Heart right ventricle (tissue), 16 donors: ENCODE data around the gene DOCK9. TPM values are rescaled to one million over a fixed set of nuclear protein-coding genes. Genes with fewer than 3 reads are reported as not detected.

Experiments
- ATAC-seq, 8 donors: fragments of 200-7000 bp; cut with Tn5 transposase; one replicate each; pipeline ENCODE4 v1.9.1; 2020; ENCODE audit warnings: mild to moderate bottlenecking in 8 of 8, moderate library complexity in 8 of 8, moderate number of reproducible peaks in 1 of 8
- DNase-seq, 2 donors: peaks; one replicate each; pipeline ENCODE4 v3.0.0-alpha.2; 2020
- H3K27ac ChIP-seq, 10 donors: fragments of 200-600 bp; sonication (generic) in 2 of 10; one replicate each; pipeline versions ENCODE4 v1.5.0 to v1.8.0; 2020 to 2022; ENCODE audit warnings: mild to moderate bottlenecking in 3 of 10
- H3K27me3 ChIP-seq, 7 donors: fragments of 200-600 bp; one replicate each; pipeline ENCODE4 v1.8.0; 2021 to 2022; ENCODE audit warnings: mild to moderate bottlenecking in 2 of 7
- H3K36me3 ChIP-seq, 9 donors: fragments of 200-600 bp; sonication (generic) in 1 of 9; one replicate each; pipeline versions ENCODE4 v1.5.0 to v1.8.0; 2020 to 2022; ENCODE audit warnings: mild to moderate bottlenecking in 2 of 9
- H3K4me1 ChIP-seq, 9 donors: fragments of 200-600 bp; sonication (generic) in 1 of 9; one replicate each; pipeline versions ENCODE4 v1.5.0 to v1.8.0; 2020 to 2022; ENCODE audit warnings: mild to moderate bottlenecking in 4 of 9
- H3K4me3 ChIP-seq, 10 donors: fragments of 200-600 bp; sonication (generic) in 2 of 10; one replicate each; pipeline versions ENCODE4 v1.5.0 to v1.8.0; 2020 to 2022; ENCODE audit warnings: mild to moderate bottlenecking in 7 of 10, moderate library complexity in 2 of 10
- H3K9me3 ChIP-seq, 11 donors: fragments of 200-600 bp in 10 of 11; sonication (generic) in 2 of 11; one replicate each; pipeline versions ENCODE4 v1.5.0 to v1.8.0; 2013 to 2022; ENCODE audit warnings: mild to moderate bottlenecking in 2 of 11, control low read depth in 1 of 11, moderate library complexity in 1 of 11
- WGBS, 2 donors: extraction: QIAGEN DNeasy Blood & Tissue Kit; methylation state at CpG; one replicate each; pipeline ENCODE4 v1.1.7; 2013; ENCODE audit warnings: inconsistent platforms in 1 of 2; 5-methylcytosine and 5-hydroxymethylcytosine counted together
- intact Hi-C, 10 donors: fragments of 100-400 bp; cut with DNase I; formaldehyde crosslinking; loops; one replicate each; pipeline versions ENCODE4 v1.11.1 to v1.14.2; 2022
- polyA plus RNA-seq, 2 donors: library from polyadenylated mRNA; stranded (reverse); fragments of 200-250 nt; gene quantifications; one replicate each; pipeline ENCODE4 v1.2.3, GENCODE V29; 2013
- total RNA-seq, 10 donors: library from RNA; stranded (reverse); fragmentation: NEBNext Ultra II Directional in 3 of 10; extraction: Animal tissue kit (Norgen Biotek cat#: 25700) in 3 of 10; gene quantifications; one replicate each; pipeline versions ENCODE4 v1.2.1 to v1.2.4, GENCODE V29; 2021 to 2023
- TF ChIP-seq, protein P1 (sequence below), 9 donors: fragments of 200-600 bp; sonication (generic) in 2 of 9; IDR thresholded peaks; one replicate each; pipeline versions ENCODE4 v1.5.0 to v1.8.0; 2021 to 2022; ENCODE audit warnings: antibody characterized with exemption in 9 of 9, mild to moderate bottlenecking in 5 of 9, moderate library complexity in 1 of 9
- donor health status: Arrhythmogenic right ventricular cardiomyopathy.
- donor health status: ischemic (EF 13 %, LVEDD 7.1; RV severe dilation, severe dysfunction).
- donor health status: healthy with polysubstance abuse.
- donor health status: DM: no; HTN: yes; CAD: no.
- donor health status: DM: no; HTN: no; CAD: no.
- donor health status: ischemic (EF 25% LVEDD 6.9; RV normal size, moderate dysfunction).
- donor health status: ischemic (EF 25% LVEDD 5.7; RV mildly dilated, moderate dysfunction).
- donor health status: healthy.
- donor health status: DM: yes; HTN: yes; CAD: no.
- donor health status: Ischemic cardiomyopathy.
- donor health status: ischemic (EF 35%, LVEDD 5.7; RV mildly dilated, moderate dysfunction).
- donor health status: nonischemic (EF 11% LVEDD 7.7; RV severe dilation, severe dysfunction).
- donor health status: DM: yes; HTN: yes; CAD: no.
- donor health status: PGD.
- donor health status: ischemic (EF 29% LVEDD 5.4; RV normal size, mild dysfunction).
- donor health status: nonischemic (EF 23%, LVEDD 6.1; RV moderate dilation, normal function).

Gene DOCK9
- total and polyA plus RNA-seq, 12 donors, result 31.6 to 73.7 (median 43.4) TPM

DNA sequence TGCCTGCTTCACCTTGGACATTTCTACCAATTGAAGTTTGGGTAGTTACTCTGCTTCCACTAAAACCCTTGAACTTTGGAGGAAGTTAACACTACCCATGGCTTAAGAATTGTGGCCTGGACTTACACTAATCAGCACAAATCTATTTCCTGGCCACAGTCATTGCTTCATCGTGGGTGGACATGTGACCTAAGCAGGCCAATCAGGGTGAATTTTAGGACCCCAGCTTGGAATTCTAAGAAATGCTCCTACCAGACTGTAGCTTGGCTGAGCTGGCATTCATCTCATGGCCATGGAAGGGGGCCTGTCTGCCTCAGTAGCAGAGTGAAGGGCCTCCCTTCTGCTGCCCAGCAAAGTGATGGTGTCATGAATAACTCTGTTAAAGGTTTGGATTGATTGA is 167.1 kb downstream of the DOCK9 start:
- peaks cover 0 to 64% (median 14%) of the 10 kb centered on the region in 9 donors for H3K36me3 ChIP-seq

DNA sequence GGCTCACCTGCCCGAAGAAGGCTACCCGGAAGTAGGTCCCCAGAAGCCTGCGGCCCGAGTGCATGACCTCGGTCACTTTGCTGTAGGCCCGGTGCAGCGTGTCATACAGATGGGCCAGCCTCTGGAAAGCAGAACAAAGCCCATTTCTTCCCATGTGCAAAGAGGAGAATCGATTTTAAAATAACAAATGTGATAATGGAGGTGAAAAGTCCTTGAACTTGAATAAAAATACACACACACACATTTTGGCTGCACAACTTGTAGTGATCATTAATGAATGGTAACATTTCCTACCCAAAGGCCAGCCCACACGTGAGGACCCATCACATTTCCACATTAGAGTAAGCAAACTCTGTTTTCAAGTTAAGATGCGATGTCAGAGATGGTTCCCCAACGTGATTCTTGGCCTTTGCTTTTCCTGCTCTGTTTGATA is 168.5 kb downstream of the DOCK9 start:
- peaks cover 0 to 71% (median 21%) of the 10 kb centered on the region in 9 donors for H3K36me3 ChIP-seq
- 90 to 91% methylated on average over 11 of the region's 11 CpGs for WGBS, 2 donors
- no peak for ATAC-seq

More for the DNA sequence above, 167.1 kb downstream of the DOCK9 start:
- H3K27ac ChIP-seq, result no peak overlapping the region
- DNase-seq, result no peak
- 76 to 89% methylated on average over 1 of the region's 1 CpG for WGBS, 2 donors
- H3K4me3 ChIP-seq, result no peak overlapping the region
- no peaks in the 10 kb centered on the region for H3K27me3 ChIP-seq
- ATAC-seq, result peak in 1 of 8 donors; percentile 8
- no peaks in the 10 kb centered on the region for H3K9me3 ChIP-seq
- intact Hi-C loops, result no loop called here
- TF ChIP-seq, protein P1, sequence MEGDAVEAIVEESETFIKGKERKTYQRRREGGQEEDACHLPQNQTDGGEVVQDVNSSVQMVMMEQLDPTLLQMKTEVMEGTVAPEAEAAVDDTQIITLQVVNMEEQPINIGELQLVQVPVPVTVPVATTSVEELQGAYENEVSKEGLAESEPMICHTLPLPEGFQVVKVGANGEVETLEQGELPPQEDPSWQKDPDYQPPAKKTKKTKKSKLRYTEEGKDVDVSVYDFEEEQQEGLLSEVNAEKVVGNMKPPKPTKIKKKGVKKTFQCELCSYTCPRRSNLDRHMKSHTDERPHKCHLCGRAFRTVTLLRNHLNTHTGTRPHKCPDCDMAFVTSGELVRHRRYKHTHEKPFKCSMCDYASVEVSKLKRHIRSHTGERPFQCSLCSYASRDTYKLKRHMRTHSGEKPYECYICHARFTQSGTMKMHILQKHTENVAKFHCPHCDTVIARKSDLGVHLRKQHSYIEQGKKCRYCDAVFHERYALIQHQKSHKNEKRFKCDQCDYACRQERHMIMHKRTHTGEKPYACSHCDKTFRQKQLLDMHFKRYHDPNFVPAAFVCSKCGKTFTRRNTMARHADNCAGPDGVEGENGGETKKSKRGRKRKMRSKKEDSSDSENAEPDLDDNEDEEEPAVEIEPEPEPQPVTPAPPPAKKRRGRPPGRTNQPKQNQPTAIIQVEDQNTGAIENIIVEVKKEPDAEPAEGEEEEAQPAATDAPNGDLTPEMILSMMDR (IDR thresholded peaks at IDR 0.05), result no peak
- H3K4me1 ChIP-seq, result peaks cover 0 to 11% (median 0%) of the 10 kb centered on the region in 9 donors

DNA sequence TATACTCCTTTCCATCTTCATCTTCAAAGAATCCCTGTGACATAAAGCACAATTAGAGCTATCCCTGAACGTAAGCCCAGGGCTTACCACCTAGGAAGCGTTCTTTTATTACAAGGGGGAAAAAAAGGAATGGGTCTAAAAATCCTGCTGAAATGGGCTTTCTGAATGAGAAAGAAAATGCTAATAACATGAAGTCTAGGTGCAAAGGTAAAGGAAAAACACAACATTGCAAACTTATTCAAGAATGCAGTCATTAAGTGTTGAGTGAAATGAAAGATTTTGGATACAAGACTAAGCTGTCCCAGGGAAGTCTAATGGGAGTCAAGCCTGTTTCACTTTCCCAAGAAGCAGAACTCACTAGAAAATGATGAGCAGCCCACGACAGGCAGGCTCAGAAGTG is 170.1 kb downstream of the DOCK9 start:
- peaks cover 0 to under 1% (median 0%) of the 10 kb centered on the region in 9 donors for H3K4me1 ChIP-seq
- H3K36me3 ChIP-seq, result peaks cover 0 to 85% (median 25%) of the 10 kb centered on the region in 9 donors
- H3K9me3 ChIP-seq, result no peaks in the 10 kb centered on the region
- H3K4me3 ChIP-seq, result no peak overlapping the region
- TF ChIP-seq, protein P1 (IDR thresholded peaks at IDR 0.05), result no peak
- intact Hi-C loops, result no loop called here
- ATAC-seq, result no peak
- no peak for DNase-seq
- H3K27me3 ChIP-seq, result no peaks in the 10 kb centered on the region
- WGBS, 2 donors, result 81 to 91% methylated on average over 3 of the region's 3 CpGs
- H3K27ac ChIP-seq, result no peak overlapping the region

More for the DNA sequence above, 168.5 kb downstream of the DOCK9 start:
- TF ChIP-seq, protein P1 (IDR thresholded peaks at IDR 0.05), result no peak
- DNase-seq, result no peak
- H3K9me3 ChIP-seq, result no peaks in the 10 kb centered on the region
- peaks cover 0 to 11% (median 0%) of the 10 kb centered on the region in 9 donors for H3K4me1 ChIP-seq
- no peak overlapping the region for H3K4me3 ChIP-seq
- intact Hi-C loops, result no loop called here
- no peaks in the 10 kb centered on the region for H3K27me3 ChIP-seq
- H3K27ac ChIP-seq, result no peak overlapping the region

DNA sequence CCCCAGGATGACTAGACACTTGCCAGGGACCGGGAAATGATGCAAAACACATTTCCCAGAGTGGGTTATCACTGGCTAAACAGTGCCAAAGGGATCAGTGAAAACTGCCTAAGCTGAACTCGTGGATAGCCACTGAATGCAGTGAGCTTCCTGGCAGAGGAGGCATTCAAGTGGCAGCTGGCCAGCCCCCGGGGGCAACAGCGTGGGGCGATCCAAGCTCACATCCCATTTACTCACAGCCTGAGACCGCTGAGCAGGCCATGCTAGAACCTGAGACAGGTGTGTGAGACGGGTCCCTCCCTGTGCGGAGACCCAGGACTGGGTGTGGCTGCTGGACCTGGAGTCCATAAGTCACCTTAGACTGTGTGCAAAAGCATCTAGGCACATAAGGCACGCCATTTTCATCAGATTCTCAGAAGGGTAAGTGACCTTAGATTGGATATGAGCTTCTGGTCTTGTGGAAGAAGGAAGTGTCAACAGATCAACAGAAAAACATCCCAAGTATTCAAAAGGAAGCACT is 173.5 kb downstream of the DOCK9 start:
- Histone ChIP-seq H3K9me3 (no peaks in the 10 kb centered on the region), H3K4me1 (peaks cover 0 to 10% (median 0%) of the 10 kb centered on the region in 9 donors), H3K4me3 (no peak overlapping the region), H3K27ac (no peak overlapping the region), H3K27me3 (no peaks in the 10 kb centered on the region), H3K36me3 (peaks cover 0 to 100% (median 18%) of the 10 kb centered on the region in 9 donors)
- DNase-seq, result no peak
- intact Hi-C loops, result loop anchor here in 1 of 10 donors (5.0 kb wide), 1 partner anchor 958 kb away; no protein-coding TSS in a partner anchor
- TF ChIP-seq, protein P1 (IDR thresholded peaks at IDR 0.05), result no peak
- no peak for ATAC-seq
- WGBS, 2 donors, result 85 to 93% methylated on average over 9 of the region's 9 CpGs
